H9 (cell line): ENCODE results near the gene NODAL. TPM values are rescaled to one million over a fixed set of nuclear protein-coding genes. Genes with fewer than 3 reads are reported as not detected.

Experiments
- DNase-seq: peaks from one replicate; pipeline ENCODE4 v3.0.0-alpha.2; 2017
- H2AFZ ChIP-seq: one replicate; pipeline ENCODE4 v1.6.1; 2013; ENCODE audit warnings: mild to moderate bottlenecking, low read length, control low read depth, moderate library complexity
- H2AK5ac ChIP-seq: 2 replicates; pipeline ENCODE4 v1.6.1; 2013; ENCODE audit warnings: low read length, control low read depth, mixed read lengths; ENCODE audit not compliant: insufficient read length
- H2BK120ac ChIP-seq: one replicate; pipeline ENCODE4 v1.6.1; 2013; ENCODE audit warnings: low read depth, mild to moderate bottlenecking, low read length, control low read depth, inconsistent platforms; ENCODE audit not compliant: poor library complexity, severe bottlenecking
- H2BK12ac ChIP-seq: 2 replicates; pipeline ENCODE4 v1.6.1; 2013; ENCODE audit warnings: low read length, control low read depth, mixed read lengths, low read depth; ENCODE audit not compliant: insufficient read length
- H2BK15ac ChIP-seq: 2 replicates; pipeline ENCODE4 v1.6.1; 2013; ENCODE audit warnings: low read depth, low read length, control low read depth
- H2BK20ac ChIP-seq: one replicate; pipeline ENCODE4 v1.6.1; 2013; ENCODE audit warnings: low read depth, mild to moderate bottlenecking, low read length, control low read depth, inconsistent platforms; ENCODE audit not compliant: poor library complexity, severe bottlenecking
- H2BK5ac ChIP-seq: 2 replicates; pipeline ENCODE4 v1.6.1; 2013; ENCODE audit warnings: low read length, control low read depth, mixed read lengths; ENCODE audit not compliant: insufficient read length
- H3K14ac ChIP-seq: 2 replicates; pipeline ENCODE4 v1.6.1; 2013; ENCODE audit warnings: low read length, control low read depth; ENCODE audit not compliant: insufficient read depth
- H3K18ac ChIP-seq: 2 replicates; pipeline ENCODE4 v1.6.1; 2013; ENCODE audit warnings: low read depth, mild to moderate bottlenecking, mixed read lengths, low read length, control low read depth; ENCODE audit not compliant: insufficient read length
- H3K23ac ChIP-seq: 2 replicates; pipeline ENCODE4 v1.6.1; 2013; ENCODE audit warnings: low read length, control low read depth, mixed read lengths, low read depth; ENCODE audit not compliant: insufficient read length
- H3K23me2 ChIP-seq: 2 replicates; pipeline ENCODE4 v1.6.1; 2013; ENCODE audit warnings: low read depth, mild to moderate bottlenecking, mixed read lengths, low read length, control low read depth; ENCODE audit not compliant: insufficient read length, poor library complexity, severe bottlenecking
- H3K27ac ChIP-seq: 2 replicates; pipeline ENCODE4 v1.5.1; 2013; ENCODE audit warnings: low read length, control low read depth, mixed read lengths, low read depth; ENCODE audit not compliant: insufficient read length
- H3K27me3 ChIP-seq: 2 replicates; pipeline ENCODE4 v1.6.1; 2013; ENCODE audit warnings: low read length, control low read depth, inconsistent platforms; ENCODE audit not compliant: insufficient read depth
- H3K4ac ChIP-seq: 2 replicates; pipeline ENCODE4 v1.6.1; 2013; ENCODE audit warnings: low read depth, mild to moderate bottlenecking, control low read depth, inconsistent platforms, low read length, moderate library complexity
- H3K4me1 ChIP-seq: 2 replicates; pipeline ENCODE4 v1.6.1; 2013; ENCODE audit warnings: low read length, control low read depth, inconsistent platforms; ENCODE audit not compliant: insufficient read depth
- H3K4me2 ChIP-seq: 2 replicates; pipeline ENCODE4 v1.6.1; 2013; ENCODE audit warnings: low read length, control low read depth, mixed read lengths; ENCODE audit not compliant: insufficient read length, insufficient read depth
- H3K56ac ChIP-seq: 2 replicates; pipeline ENCODE4 v1.6.1; 2013; ENCODE audit warnings: low read depth, mild to moderate bottlenecking, mixed read lengths, low read length, control low read depth; ENCODE audit not compliant: insufficient read length
- H3K79me1 ChIP-seq: 2 replicates; pipeline ENCODE4 v1.6.1; 2013; ENCODE audit warnings: low read depth, mild to moderate bottlenecking, moderate library complexity, low read length, control low read depth, inconsistent platforms; ENCODE audit not compliant: insufficient read depth, poor library complexity, severe bottlenecking
- H3K79me2 ChIP-seq: 2 replicates; pipeline ENCODE4 v1.6.1; 2013; ENCODE audit warnings: low read length, control low read depth, inconsistent platforms; ENCODE audit not compliant: insufficient read depth
- H3K9ac ChIP-seq: 2 replicates; pipeline ENCODE4 v1.6.1; 2013; ENCODE audit warnings: low read length, control low read depth, mixed read lengths; ENCODE audit not compliant: insufficient read length; ENCODE audit errors: extremely low read depth
- H3K9me3 ChIP-seq: one replicate; pipeline ENCODE4 v1.6.1; 2013; ENCODE audit warnings: low read depth, low read length, inconsistent platforms; ENCODE audit not compliant: control insufficient read depth
- H3T11ph ChIP-seq: one replicate; pipeline ENCODE4 v1.6.1; 2013; ENCODE audit warnings: mild to moderate bottlenecking, low read length, control low read depth, inconsistent platforms
- H4K20me1 ChIP-seq: one replicate; pipeline ENCODE4 v1.6.1; 2013; ENCODE audit not compliant: control insufficient read depth, insufficient read length, insufficient read depth
- H4K5ac ChIP-seq: 2 replicates; pipeline ENCODE4 v1.6.1; 2013; ENCODE audit warnings: low read depth, mild to moderate bottlenecking, mixed read lengths, low read length, control low read depth; ENCODE audit not compliant: insufficient read length
- H4K8ac ChIP-seq: replicated peaks from 2 replicates; pipeline ENCODE4 v1.6.1; 2013; ENCODE audit warnings: low read length, control low read depth, mixed read lengths, low read depth; ENCODE audit not compliant: insufficient read length
- H4K91ac ChIP-seq: 2 replicates; pipeline ENCODE4 v1.6.1; 2013; ENCODE audit warnings: low read depth, mild to moderate bottlenecking, moderate library complexity, mixed read lengths, low read length, control low read depth; ENCODE audit not compliant: insufficient read length
- H3K27ac Mint-ChIP-seq, 3 experiments: 2 replicates in 2 of 3; 3 replicates in 1 of 3; pipeline ENCODE4 v1.8.0; 2020 to 2021; ENCODE audit warnings: mixed read lengths in 3 of 3, mild to moderate bottlenecking in 1 of 3, moderate library complexity in 1 of 3
- H3K27me3 Mint-ChIP-seq: 2 replicates; pipeline ENCODE4 v1.8.0; 2021; ENCODE audit warnings: low read depth, mild to moderate bottlenecking, moderate library complexity, mixed read lengths
- H3K36me3 Mint-ChIP-seq, 3 experiments: 2 replicates in 2 of 3; 3 replicates in 1 of 3; pipeline ENCODE4 v1.8.0; 2020 to 2021; ENCODE audit warnings: low read depth in 3 of 3, mixed read lengths in 3 of 3; ENCODE audit not compliant: insufficient read depth in 1 of 3
- H3K4me1 Mint-ChIP-seq, 2 experiments: 2 replicates each; pipeline ENCODE4 v1.8.0; 2020; ENCODE audit warnings: mixed read lengths in 2 of 2
- H3K4me3 Mint-ChIP-seq, 2 experiments: 2 replicates in 1 of 2; 3 replicates in 1 of 2; pipeline ENCODE4 v1.8.0; 2020 to 2021; ENCODE audit warnings: mild to moderate bottlenecking in 2 of 2, mixed read lengths in 2 of 2, moderate library complexity in 1 of 2
- H3K9me3 Mint-ChIP-seq, 2 experiments: 2 replicates in 1 of 2; 3 replicates in 1 of 2; pipeline ENCODE4 v1.8.0; 2020; ENCODE audit warnings: mild to moderate bottlenecking in 2 of 2, mixed read lengths in 2 of 2, moderate library complexity in 1 of 2
- CTCF ChIP-seq: fragments of 200-600 bp; sonication (generic); conservative IDR thresholded peaks from 3 replicates; pipeline ENCODE4 v1.8.0; 2021; ENCODE audit warnings: antibody characterized with exemption, mild to moderate bottlenecking
- WGBS: extraction: QIAGEN DNeasy Blood & Tissue Kit; methylation state at CpG from one replicate; pipeline ENCODE4 v1.1.7; 2013; ENCODE audit warnings: missing lambda C conversion rate, low lambda C conversion rate, mixed read lengths; ENCODE audit not compliant: insufficient read length; ENCODE audit errors: extremely low coverage; 5-methylcytosine and 5-hydroxymethylcytosine counted together
- total RNA-seq: library from RNA; stranded (reverse); gene quantifications from 2 replicates; pipeline ENCODE4 v1.2.1, GENCODE V29; 2021

The NODAL gene
- total RNA-seq, 1 experiment from 2014 or later: 80.7 TPM

DNA sequence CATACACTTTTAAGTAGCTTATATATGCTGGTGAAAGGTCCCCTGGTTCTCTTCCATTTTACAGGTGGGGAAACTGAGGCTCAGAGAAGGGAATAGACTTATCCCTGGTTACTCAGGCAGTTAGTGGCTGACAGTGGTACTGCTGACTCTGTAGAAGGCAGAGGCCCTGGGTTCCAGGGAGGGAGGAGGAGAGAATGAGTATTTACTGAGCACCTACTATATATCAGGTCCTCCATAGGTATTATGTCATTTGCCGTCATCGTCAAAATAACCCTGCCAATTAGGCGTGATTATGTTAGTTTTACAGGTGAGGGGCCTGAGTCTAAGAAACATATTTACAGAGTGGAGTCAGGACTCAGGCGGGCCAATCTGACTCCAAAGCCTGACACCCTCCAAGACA lies 23.8 kb upstream of the NODAL start:
- Histone ChIP-seq H3K9me3 (no peaks in the 10 kb centered on the region), H2BK15ac (no peak overlapping the region), H2BK12ac (no peak overlapping the region), H2BK20ac (no peak overlapping the region), H3K23me2 (no peaks in the 10 kb centered on the region), H4K20me1 (no peaks in the 10 kb centered on the region), H2BK5ac (no peak overlapping the region), H3K56ac (no peak overlapping the region), H3K79me2 (no peaks in the 10 kb centered on the region), H4K8ac (no peak overlapping the region), H3T11ph (no peak overlapping the region), H3K4me1 (no peaks in the 10 kb centered on the region), H3K9ac (no peak overlapping the region), H3K23ac (no peak overlapping the region), H3K27me3 (no peaks in the 10 kb centered on the region), H3K14ac (no peak overlapping the region; the same call in 1 of the 2 replicates), H4K91ac (no peak overlapping the region), H2AFZ (no peak overlapping the region), H3K27ac (no peak overlapping the region), H4K5ac (no peak overlapping the region), H2BK120ac (no peak overlapping the region), H2AK5ac (no peak overlapping the region), H3K79me1 (no peaks in the 10 kb centered on the region), H3K18ac (no peak overlapping the region), H3K4ac (no peak overlapping the region), H3K4me2 (no peak overlapping the region)
- Mint-ChIP-seq H3K4me1 (peaks cover 22 to 23% of the 10 kb centered on the region in 2 experiments), H3K27ac (no peak overlapping the region), H3K27me3 (peaks cover 13% of the 10 kb centered on the region), H3K9me3 (no peaks in the 10 kb centered on the region; a peak in 1 of 5 replicates), H3K36me3 (peaks cover 0 to 7% (median 0%) of the 10 kb centered on the region in 3 experiments; a peak in 1 of 7 replicates), H3K4me3 (no peak overlapping the region)
- no peak for DNase-seq
- no peak for TF ChIP-seq CTCF
- no CpG with 5 or more reads among the region's 4 CpGs for WGBS
